Endothelial cell (in vitro differentiated cells): Measurements from ENCODE around the gene ZIC4. TPM values are rescaled to one million over a fixed set of nuclear protein-coding genes. Genes with fewer than 3 reads are reported as not detected.

Experiments used
- DNase-seq: peaks from one replicate; pipeline ENCODE4 v3.0.0; 2021; ENCODE audit warnings: low spot score
- H3K27ac Mint-ChIP-seq: one replicate; pipeline ENCODE4 v1.8.0; 2021; ENCODE audit warnings: mixed read lengths, inconsistent platforms; ENCODE audit not compliant: unreplicated experiment
- H3K27me3 Mint-ChIP-seq: one replicate; pipeline ENCODE4 v1.8.0; 2021; ENCODE audit warnings: mild to moderate bottlenecking, moderate library complexity, mixed read lengths, inconsistent platforms; ENCODE audit not compliant: unreplicated experiment
- H3K36me3 Mint-ChIP-seq: one replicate; pipeline ENCODE4 v1.8.0; 2021; ENCODE audit warnings: mild to moderate bottlenecking, low read depth, mixed read lengths, inconsistent platforms; ENCODE audit not compliant: unreplicated experiment
- H3K4me1 Mint-ChIP-seq: one replicate; pipeline ENCODE4 v1.8.0; 2021; ENCODE audit warnings: mild to moderate bottlenecking, mixed read lengths, inconsistent platforms; ENCODE audit not compliant: unreplicated experiment
- H3K4me3 Mint-ChIP-seq: one replicate; pipeline ENCODE4 v1.8.0; 2021; ENCODE audit warnings: mild to moderate bottlenecking, mixed read lengths, inconsistent platforms; ENCODE audit not compliant: unreplicated experiment
- H3K9me3 Mint-ChIP-seq: one replicate; pipeline ENCODE4 v1.8.0; 2021; ENCODE audit warnings: mixed read lengths, inconsistent platforms; ENCODE audit not compliant: unreplicated experiment
- total RNA-seq: library from RNA; stranded (reverse); fragmentation: NEBNext Ultra II Directional; extraction: Animal tissue kit (Norgen Biotek cat#: 25700); gene quantifications from one replicate; pipeline ENCODE4 v1.2.1, GENCODE V29; 2021; ENCODE audit not compliant: unreplicated experiment
- TF ChIP-seq, protein P1 (sequence below): fragments of 200-600 bp; sonication (generic); IDR thresholded peaks from one replicate; pipeline ENCODE4 v1.5.0; 2021; ENCODE audit warnings: antibody characterized with exemption; ENCODE audit not compliant: unreplicated experiment

ZIC4 gene
- total RNA-seq, 1 donor from 2014 or later = 2.2 TPM

DNA sequence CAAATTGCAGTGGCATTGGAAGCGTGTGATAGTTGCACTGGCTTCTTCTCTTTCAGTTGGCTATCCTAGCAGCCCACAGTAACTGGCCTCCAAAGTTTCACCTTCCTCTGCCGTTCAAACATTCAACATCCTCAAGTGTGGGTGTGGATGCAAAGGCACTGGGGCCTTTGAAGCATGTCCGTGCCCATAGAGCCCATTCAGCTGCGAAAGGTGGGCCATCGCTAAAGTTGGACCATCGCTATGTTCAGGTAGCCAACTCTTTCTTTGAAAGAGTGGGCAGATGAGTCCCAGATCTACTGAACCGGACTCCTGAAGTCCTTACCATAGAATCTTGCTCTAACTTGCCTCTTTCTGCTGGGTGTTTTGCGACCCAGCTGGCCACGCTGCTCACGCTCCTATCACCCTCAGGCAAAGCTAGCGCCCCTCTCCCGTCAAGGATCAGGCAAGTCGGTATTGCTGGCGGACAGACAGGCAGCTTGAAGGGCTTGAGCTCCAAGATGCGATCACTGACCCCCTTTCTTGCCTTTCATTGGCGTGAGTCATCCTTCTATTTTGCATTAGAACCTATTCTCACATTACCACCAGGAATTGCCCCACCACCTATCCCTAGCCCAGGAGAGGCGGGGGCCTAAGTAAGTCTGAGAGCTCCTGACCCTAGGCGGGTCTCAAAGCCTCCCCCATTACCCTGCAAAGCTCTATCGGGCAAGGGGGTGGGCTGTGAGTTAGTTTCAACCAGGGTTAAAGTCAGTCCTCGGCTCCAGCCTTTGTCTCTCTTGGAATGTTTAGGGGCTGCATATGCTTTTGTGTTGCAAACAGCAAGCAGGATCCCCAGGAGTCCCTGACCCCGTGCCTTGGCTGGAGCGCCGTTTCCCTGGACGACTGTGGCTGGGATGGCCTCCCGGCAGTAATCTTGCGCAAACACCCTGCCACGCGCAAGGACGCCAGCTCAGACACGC lies 28.7 kb downstream of the ZIC4 start:
- Mint-ChIP-seq H3K27me3 (peaks cover 41% of the 10 kb centered on the region), H3K27ac (no peak overlapping the region), H3K4me1 (peaks cover 6% of the 10 kb centered on the region)

DNA sequence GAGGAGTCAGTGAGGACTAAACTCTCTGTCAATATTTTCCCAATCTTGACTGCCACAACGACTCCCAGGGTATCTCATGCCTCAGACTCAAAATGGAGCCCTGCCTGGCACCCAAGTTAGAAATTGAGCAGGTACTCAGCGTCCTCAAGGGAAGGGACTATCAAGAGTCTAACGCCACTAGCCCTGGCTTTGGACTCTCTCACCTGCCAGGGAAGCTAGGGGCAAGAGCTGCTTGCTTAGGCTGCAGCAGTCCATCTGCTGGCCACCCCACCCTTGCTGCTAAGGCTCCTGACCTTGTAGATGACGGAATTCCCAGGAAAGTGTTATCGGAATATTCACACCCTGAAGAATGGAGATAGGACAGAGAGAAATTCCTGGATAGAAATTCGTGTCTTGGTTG lies 33.0 kb downstream of the ZIC4 start:
- Mint-ChIP-seq H3K4me1 (peaks cover 17% of the 10 kb centered on the region), H3K9me3 (no peaks in the 10 kb centered on the region)

More for the DNA sequence above, 28.7 kb downstream of the ZIC4 start:
- Mint-ChIP-seq H3K36me3 (no peaks in the 10 kb centered on the region), H3K4me3 (no peak overlapping the region), H3K9me3 (no peaks in the 10 kb centered on the region)
- TF ChIP-seq, protein P1, sequence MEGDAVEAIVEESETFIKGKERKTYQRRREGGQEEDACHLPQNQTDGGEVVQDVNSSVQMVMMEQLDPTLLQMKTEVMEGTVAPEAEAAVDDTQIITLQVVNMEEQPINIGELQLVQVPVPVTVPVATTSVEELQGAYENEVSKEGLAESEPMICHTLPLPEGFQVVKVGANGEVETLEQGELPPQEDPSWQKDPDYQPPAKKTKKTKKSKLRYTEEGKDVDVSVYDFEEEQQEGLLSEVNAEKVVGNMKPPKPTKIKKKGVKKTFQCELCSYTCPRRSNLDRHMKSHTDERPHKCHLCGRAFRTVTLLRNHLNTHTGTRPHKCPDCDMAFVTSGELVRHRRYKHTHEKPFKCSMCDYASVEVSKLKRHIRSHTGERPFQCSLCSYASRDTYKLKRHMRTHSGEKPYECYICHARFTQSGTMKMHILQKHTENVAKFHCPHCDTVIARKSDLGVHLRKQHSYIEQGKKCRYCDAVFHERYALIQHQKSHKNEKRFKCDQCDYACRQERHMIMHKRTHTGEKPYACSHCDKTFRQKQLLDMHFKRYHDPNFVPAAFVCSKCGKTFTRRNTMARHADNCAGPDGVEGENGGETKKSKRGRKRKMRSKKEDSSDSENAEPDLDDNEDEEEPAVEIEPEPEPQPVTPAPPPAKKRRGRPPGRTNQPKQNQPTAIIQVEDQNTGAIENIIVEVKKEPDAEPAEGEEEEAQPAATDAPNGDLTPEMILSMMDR = no peak
- DNase-seq = no peak

GRCh38 chr3:147372525-147373027 lies 33.8 kb downstream of the ZIC4 start:
- H3K36me3 Mint-ChIP-seq = no peaks in the 10 kb centered on the region
- H3K9me3 Mint-ChIP-seq = no peaks in the 10 kb centered on the region
- no peak overlapping the region for H3K27ac Mint-ChIP-seq
- peaks cover 32% of the 10 kb centered on the region for H3K27me3 Mint-ChIP-seq
- no peak overlapping the region for H3K4me3 Mint-ChIP-seq
- TF ChIP-seq, protein P1 = no peak
- DNase-seq = peak; percentile 3
- peaks cover 14% of the 10 kb centered on the region for H3K4me1 Mint-ChIP-seq

More for the DNA sequence above, 33.0 kb downstream of the ZIC4 start:
- peaks cover 38% of the 10 kb centered on the region for H3K27me3 Mint-ChIP-seq
- no peak overlapping the region for H3K4me3 Mint-ChIP-seq
- peak; percentile 4 for DNase-seq
- H3K27ac Mint-ChIP-seq = no peak overlapping the region
- H3K36me3 Mint-ChIP-seq = no peaks in the 10 kb centered on the region
- TF ChIP-seq, protein P1 = no peak

DNA sequence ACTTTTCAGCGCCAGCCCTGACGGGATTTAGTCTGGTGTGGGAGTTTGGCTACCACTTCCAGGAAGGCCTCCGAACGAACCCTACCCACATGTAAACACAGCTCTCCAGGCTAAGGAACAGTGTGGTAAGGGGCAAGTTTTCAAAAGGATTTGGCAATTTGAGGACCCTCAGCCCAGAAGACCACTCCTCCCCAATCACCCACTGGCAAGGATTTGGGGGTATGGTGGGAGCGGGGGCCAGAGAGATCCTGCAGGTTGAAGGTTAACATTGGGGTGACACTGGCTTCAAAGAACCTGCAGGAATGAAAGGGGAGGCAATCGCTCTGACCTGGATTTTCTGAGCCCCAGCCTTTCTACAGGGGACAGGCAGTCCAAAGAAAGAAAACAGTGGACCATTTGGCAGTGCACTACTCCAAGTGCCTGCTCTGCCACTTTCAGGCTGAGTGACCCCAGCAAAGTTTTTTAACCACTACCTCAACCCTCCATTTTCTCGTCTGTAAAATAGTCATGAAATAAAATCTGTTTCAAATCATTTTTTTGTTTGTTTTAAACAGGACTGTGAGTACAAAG lies 34.5 kb downstream of the ZIC4 start:
- Mint-ChIP-seq H3K27me3 (peaks cover 30% of the 10 kb centered on the region), H3K27ac (no peak overlapping the region), H3K36me3 (no peaks in the 10 kb centered on the region), H3K4me3 (no peak overlapping the region), H3K4me1 (peaks cover 14% of the 10 kb centered on the region), H3K9me3 (no peaks in the 10 kb centered on the region)
- TF ChIP-seq, protein P1 = no peak
- DNase-seq = no peak
